H1 (cell line): ENCODE results near the gene SLC17A3. TPM values are rescaled to one million over a fixed set of nuclear protein-coding genes. Genes with fewer than 3 reads are reported as not detected.

Experiments
- CEBPB ChIP-seq: IDR thresholded peaks from 2 replicates; pipeline ENCODE4 v1.6.1; 2012; ENCODE audit warnings: low read depth, low read length
- CREB1 ChIP-seq: IDR thresholded peaks from 2 replicates; pipeline ENCODE4 v1.6.1; 2012; ENCODE audit warnings: inconsistent platforms
- polyA plus RNA-seq, 7 experiments: library from polyadenylated mRNA; depleted of rRNA in 3 of 7; stranded (reverse) in 5 of 7; unstranded in 2 of 7; fragments of >200 nt in 5 of 7; fragments of 200-250 nt in 2 of 7; gene quantifications; 1 replicate in 5 of 7; 2 replicates in 1 of 7; 4 replicates in 1 of 7; pipeline versions ENCODE4 v1.2.1 to v1.2.3, GENCODE V29; 2011 to 2013; ENCODE audit warnings: missing spikeins in 2 of 7, mixed read lengths in 2 of 7
- total RNA-seq: library from RNA; stranded (reverse); fragmentation: NEBNext Ultra II Directional; extraction: Animal tissue kit (Norgen Biotek cat#: 25700); gene quantifications from 2 replicates; pipeline ENCODE4 v1.2.1, GENCODE V29; 2021
- TF ChIP-seq, protein P1 (sequence below), 3 experiments: IDR thresholded peaks; 1 replicate in 2 of 3; 2 replicates in 1 of 3; pipeline versions ENCODE4 v1.5.1 to v1.6.1; 2011; ENCODE audit warnings: low read length in 3 of 3, mild to moderate bottlenecking in 3 of 3, inconsistent platforms in 2 of 3, low read depth in 1 of 3, moderate library complexity in 1 of 3; ENCODE audit not compliant: insufficient read depth in 1 of 3; ENCODE audit errors: control extremely low read depth in 1 of 3
- TF ChIP-seq, protein P2 (sequence below): fragments of 300-600 bp; sonication (generic); IDR thresholded peaks from 2 replicates; pipeline ENCODE4 v1.7.1; 2012; ENCODE audit warnings: low read length, moderate library complexity, mild to moderate bottlenecking, inconsistent platforms; ENCODE audit not compliant: insufficient replicate concordance

The SLC17A3 gene
- total and polyA plus RNA-seq, 2 of the 8 experiments (the other 6 are each of a cell fraction or from before 2014, with no cell fraction given) = not detected

DNA sequence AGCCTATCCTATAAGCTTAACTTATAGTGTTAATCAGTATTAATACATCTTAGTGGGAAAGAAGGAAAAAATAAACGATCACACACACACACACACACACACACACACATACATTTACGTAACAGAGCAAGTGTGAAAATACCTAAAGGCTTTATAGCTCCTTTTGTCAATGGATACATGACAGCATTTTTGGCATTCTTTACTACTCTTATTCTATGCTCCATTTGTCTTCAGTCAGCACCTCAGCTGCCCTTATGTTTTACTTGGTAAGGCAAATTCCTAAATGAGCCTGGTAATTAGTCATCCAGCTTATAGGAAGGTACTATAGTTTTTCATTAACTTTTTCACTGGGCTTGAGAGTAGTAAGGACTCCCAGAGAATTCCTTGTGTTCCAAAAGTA is 25.1 kb upstream of the SLC17A3 start (continued):
- TF ChIP-seq, protein P1, sequence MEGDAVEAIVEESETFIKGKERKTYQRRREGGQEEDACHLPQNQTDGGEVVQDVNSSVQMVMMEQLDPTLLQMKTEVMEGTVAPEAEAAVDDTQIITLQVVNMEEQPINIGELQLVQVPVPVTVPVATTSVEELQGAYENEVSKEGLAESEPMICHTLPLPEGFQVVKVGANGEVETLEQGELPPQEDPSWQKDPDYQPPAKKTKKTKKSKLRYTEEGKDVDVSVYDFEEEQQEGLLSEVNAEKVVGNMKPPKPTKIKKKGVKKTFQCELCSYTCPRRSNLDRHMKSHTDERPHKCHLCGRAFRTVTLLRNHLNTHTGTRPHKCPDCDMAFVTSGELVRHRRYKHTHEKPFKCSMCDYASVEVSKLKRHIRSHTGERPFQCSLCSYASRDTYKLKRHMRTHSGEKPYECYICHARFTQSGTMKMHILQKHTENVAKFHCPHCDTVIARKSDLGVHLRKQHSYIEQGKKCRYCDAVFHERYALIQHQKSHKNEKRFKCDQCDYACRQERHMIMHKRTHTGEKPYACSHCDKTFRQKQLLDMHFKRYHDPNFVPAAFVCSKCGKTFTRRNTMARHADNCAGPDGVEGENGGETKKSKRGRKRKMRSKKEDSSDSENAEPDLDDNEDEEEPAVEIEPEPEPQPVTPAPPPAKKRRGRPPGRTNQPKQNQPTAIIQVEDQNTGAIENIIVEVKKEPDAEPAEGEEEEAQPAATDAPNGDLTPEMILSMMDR (IDR thresholded peaks at IDR 0.05; ENCODE audit: control extremely low read depth in 1 of 3, insufficient read depth in 1 of 3, low read depth in 1 of 3, low read length in 3 of 3) = no peak
- TF ChIP-seq CEBPB (0 out of 2 replicates have a peak, but pooled peaks have one; percentile 21), CREB1 (no peak)
- TF ChIP-seq, protein P2, sequence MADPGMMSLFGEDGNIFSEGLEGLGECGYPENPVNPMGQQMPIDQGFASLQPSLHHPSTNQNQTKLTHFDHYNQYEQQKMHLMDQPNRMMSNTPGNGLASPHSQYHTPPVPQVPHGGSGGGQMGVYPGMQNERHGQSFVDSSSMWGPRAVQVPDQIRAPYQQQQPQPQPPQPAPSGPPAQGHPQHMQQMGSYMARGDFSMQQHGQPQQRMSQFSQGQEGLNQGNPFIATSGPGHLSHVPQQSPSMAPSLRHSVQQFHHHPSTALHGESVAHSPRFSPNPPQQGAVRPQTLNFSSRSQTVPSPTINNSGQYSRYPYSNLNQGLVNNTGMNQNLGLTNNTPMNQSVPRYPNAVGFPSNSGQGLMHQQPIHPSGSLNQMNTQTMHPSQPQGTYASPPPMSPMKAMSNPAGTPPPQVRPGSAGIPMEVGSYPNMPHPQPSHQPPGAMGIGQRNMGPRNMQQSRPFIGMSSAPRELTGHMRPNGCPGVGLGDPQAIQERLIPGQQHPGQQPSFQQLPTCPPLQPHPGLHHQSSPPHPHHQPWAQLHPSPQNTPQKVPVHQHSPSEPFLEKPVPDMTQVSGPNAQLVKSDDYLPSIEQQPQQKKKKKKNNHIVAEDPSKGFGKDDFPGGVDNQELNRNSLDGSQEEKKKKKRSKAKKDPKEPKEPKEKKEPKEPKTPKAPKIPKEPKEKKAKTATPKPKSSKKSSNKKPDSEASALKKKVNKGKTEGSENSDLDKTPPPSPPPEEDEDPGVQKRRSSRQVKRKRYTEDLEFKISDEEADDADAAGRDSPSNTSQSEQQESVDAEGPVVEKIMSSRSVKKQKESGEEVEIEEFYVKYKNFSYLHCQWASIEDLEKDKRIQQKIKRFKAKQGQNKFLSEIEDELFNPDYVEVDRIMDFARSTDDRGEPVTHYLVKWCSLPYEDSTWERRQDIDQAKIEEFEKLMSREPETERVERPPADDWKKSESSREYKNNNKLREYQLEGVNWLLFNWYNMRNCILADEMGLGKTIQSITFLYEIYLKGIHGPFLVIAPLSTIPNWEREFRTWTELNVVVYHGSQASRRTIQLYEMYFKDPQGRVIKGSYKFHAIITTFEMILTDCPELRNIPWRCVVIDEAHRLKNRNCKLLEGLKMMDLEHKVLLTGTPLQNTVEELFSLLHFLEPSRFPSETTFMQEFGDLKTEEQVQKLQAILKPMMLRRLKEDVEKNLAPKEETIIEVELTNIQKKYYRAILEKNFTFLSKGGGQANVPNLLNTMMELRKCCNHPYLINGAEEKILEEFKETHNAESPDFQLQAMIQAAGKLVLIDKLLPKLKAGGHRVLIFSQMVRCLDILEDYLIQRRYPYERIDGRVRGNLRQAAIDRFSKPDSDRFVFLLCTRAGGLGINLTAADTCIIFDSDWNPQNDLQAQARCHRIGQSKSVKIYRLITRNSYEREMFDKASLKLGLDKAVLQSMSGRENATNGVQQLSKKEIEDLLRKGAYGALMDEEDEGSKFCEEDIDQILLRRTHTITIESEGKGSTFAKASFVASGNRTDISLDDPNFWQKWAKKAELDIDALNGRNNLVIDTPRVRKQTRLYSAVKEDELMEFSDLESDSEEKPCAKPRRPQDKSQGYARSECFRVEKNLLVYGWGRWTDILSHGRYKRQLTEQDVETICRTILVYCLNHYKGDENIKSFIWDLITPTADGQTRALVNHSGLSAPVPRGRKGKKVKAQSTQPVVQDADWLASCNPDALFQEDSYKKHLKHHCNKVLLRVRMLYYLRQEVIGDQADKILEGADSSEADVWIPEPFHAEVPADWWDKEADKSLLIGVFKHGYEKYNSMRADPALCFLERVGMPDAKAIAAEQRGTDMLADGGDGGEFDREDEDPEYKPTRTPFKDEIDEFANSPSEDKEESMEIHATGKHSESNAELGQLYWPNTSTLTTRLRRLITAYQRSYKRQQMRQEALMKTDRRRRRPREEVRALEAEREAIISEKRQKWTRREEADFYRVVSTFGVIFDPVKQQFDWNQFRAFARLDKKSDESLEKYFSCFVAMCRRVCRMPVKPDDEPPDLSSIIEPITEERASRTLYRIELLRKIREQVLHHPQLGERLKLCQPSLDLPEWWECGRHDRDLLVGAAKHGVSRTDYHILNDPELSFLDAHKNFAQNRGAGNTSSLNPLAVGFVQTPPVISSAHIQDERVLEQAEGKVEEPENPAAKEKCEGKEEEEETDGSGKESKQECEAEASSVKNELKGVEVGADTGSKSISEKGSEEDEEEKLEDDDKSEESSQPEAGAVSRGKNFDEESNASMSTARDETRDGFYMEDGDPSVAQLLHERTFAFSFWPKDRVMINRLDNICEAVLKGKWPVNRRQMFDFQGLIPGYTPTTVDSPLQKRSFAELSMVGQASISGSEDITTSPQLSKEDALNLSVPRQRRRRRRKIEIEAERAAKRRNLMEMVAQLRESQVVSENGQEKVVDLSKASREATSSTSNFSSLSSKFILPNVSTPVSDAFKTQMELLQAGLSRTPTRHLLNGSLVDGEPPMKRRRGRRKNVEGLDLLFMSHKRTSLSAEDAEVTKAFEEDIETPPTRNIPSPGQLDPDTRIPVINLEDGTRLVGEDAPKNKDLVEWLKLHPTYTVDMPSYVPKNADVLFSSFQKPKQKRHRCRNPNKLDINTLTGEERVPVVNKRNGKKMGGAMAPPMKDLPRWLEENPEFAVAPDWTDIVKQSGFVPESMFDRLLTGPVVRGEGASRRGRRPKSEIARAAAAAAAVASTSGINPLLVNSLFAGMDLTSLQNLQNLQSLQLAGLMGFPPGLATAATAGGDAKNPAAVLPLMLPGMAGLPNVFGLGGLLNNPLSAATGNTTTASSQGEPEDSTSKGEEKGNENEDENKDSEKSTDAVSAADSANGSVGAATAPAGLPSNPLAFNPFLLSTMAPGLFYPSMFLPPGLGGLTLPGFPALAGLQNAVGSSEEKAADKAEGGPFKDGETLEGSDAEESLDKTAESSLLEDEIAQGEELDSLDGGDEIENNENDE = peak; percentile 88
